Hematopoietic multipotent progenitor cell treated with erythropoietin and hydrocortisone succinate and interleukin-3 and kit ligand, for 6 days (in vitro differentiated cells): Measurements from ENCODE around the gene AKR7A3.

ENCODE experiments used
- DNase-seq: peaks from one replicate; pipeline ENCODE4 v3.0.0-alpha.2; 2015

The AKR7A3 gene

GRCh38 chr1:19288324-19289241, at the start of gene AKR7A3:
Gene AKR7A3 (minus strand): TSS chr1:19288770. CDS start chr1:19288709, 61 bp downstream.
- peak; percentile 84 for DNase-seq

GRCh38 chr1:19338323-19338762, 49.8 kb upstream of the AKR7A3 start:
- DNase-seq = no peak

- no peak for DNase-seq
Measured at GRCh38 chr1:19337289-19337688, 48.7 kb upstream of the AKR7A3 start.

GRCh38 chr1:19336543-19336942, 48.0 kb upstream of the AKR7A3 start:
- no peak for DNase-seq

- DNase-seq = no peak
Measured at GRCh38 chr1:19333587-19334354, 45.2 kb upstream of the AKR7A3 start.

GRCh38 chr1:19332832-19333231, 44.3 kb upstream of the AKR7A3 start:
- no peak for DNase-seq

GRCh38 chr1:19331262-19331878, 42.8 kb upstream of the AKR7A3 start:
- DNase-seq = no peak

- no peak for DNase-seq
Measured at GRCh38 chr1:19330449-19331135, 42.0 kb upstream of the AKR7A3 start.

- no peak for DNase-seq
Measured at GRCh38 chr1:19329611-19330010, 41.0 kb upstream of the AKR7A3 start.

- no peak for DNase-seq
Measured at GRCh38 chr1:19329188-19329587, 40.6 kb upstream of the AKR7A3 start.

GRCh38 chr1:19328486-19328885, 39.9 kb upstream of the AKR7A3 start:
- DNase-seq = no peak

- no peak for DNase-seq
Measured at GRCh38 chr1:19327736-19328135, 39.2 kb upstream of the AKR7A3 start.

- no peak for DNase-seq
Measured at GRCh38 chr1:19327301-19327700, 38.7 kb upstream of the AKR7A3 start.

GRCh38 chr1:19326748-19327065, 38.1 kb upstream of the AKR7A3 start:
- DNase-seq = no peak

- DNase-seq = peak; percentile 47
Measured at GRCh38 chr1:19325958-19326747, 37.6 kb upstream of the AKR7A3 start.

GRCh38 chr1:19325368-19325957, 36.9 kb upstream of the AKR7A3 start:
- DNase-seq = peak; percentile 73

GRCh38 chr1:19324665-19324990, 36.1 kb upstream of the AKR7A3 start:
- no peak for DNase-seq

- DNase-seq = no peak
Measured at GRCh38 chr1:19323987-19324664, 35.6 kb upstream of the AKR7A3 start.

- no peak for DNase-seq
Measured at GRCh38 chr1:19322481-19322880, 33.9 kb upstream of the AKR7A3 start.

GRCh38 chr1:19321071-19321470, 32.5 kb upstream of the AKR7A3 start:
- DNase-seq = no peak

- no peak for DNase-seq
Measured at GRCh38 chr1:19319196-19319595, 30.6 kb upstream of the AKR7A3 start.
